HG03175 (cell line): ENCODE results near the gene KLF7.

Experiments
- ATAC-seq: cut with Tn5 transposase; IDR thresholded peaks from one replicate; pipeline ENCODE4 v1.9.1; 2021; ENCODE audit warnings: mild to moderate bottlenecking, moderate library complexity; ENCODE audit not compliant: unreplicated experiment

KLF7 gene

GRCh38 chr2:207129821-207130220 is 35.9 kb downstream of the KLF7 start:
- ATAC-seq, result no peak

- ATAC-seq, result no peak
Measured at GRCh38 chr2:207128867-207129266, 36.9 kb downstream of the KLF7 start.

- ATAC-seq, result no peak
Measured at GRCh38 chr2:207126724-207127308, 38.9 kb downstream of the KLF7 start.

GRCh38 chr2:207123776-207124391 is 41.9 kb downstream of the KLF7 start:
- no peak for ATAC-seq

GRCh38 chr2:207123335-207123744 is 42.4 kb downstream of the KLF7 start:
- ATAC-seq, result no peak

- no peak for ATAC-seq
Measured at GRCh38 chr2:207122651-207123334, 43.0 kb downstream of the KLF7 start.

- no peak for ATAC-seq
Measured at GRCh38 chr2:207121784-207122183, 44.0 kb downstream of the KLF7 start.

GRCh38 chr2:207119048-207119447 is 46.7 kb downstream of the KLF7 start:
- ATAC-seq, result no peak

GRCh38 chr2:207117668-207118067 is 48.1 kb downstream of the KLF7 start:
- ATAC-seq, result no peak

GRCh38 chr2:207115715-207116364 is 49.9 kb downstream of the KLF7 start:
- no peak for ATAC-seq

- no peak for ATAC-seq
Measured at GRCh38 chr2:207113414-207113813, 52.3 kb downstream of the KLF7 start.

GRCh38 chr2:207112785-207113184 is 53.0 kb downstream of the KLF7 start:
- no peak for ATAC-seq

GRCh38 chr2:207112383-207112782 is 53.4 kb downstream of the KLF7 start:
- no peak for ATAC-seq

- ATAC-seq, result no peak
Measured at GRCh38 chr2:207111757-207112156, 54.0 kb downstream of the KLF7 start.

GRCh38 chr2:207110715-207111114 is 55.0 kb downstream of the KLF7 start:
- ATAC-seq, result no peak

- ATAC-seq, result no peak
Measured at GRCh38 chr2:207110310-207110709, 55.4 kb downstream of the KLF7 start.

GRCh38 chr2:207109768-207110167 is 56.0 kb downstream of the KLF7 start:
- no peak for ATAC-seq

- ATAC-seq, result no peak
Measured at GRCh38 chr2:207108440-207108839, 57.3 kb downstream of the KLF7 start.

- no peak for ATAC-seq
Measured at GRCh38 chr2:207107551-207107950, 58.2 kb downstream of the KLF7 start.

GRCh38 chr2:207107131-207107530 is 58.6 kb downstream of the KLF7 start:
- ATAC-seq, result no peak

GRCh38 chr2:207103132-207103531 is 62.6 kb downstream of the KLF7 start:
- ATAC-seq, result no peak

- no peak for ATAC-seq
Measured at GRCh38 chr2:207101984-207102383, 63.8 kb downstream of the KLF7 start.
